ENCODE data around the gene TJP3.

The TJP3 gene

GRCh38 chr19:3690551-3691371, 17.4 kb upstream of the TJP3 start:
- no peak for DNase-seq (ENCODE audit: low read depth)

- DNase-seq (ENCODE audit: low read depth) = no peak
Measured at GRCh38 chr19:3691372-3691716, 16.8 kb upstream of the TJP3 start.

GRCh38 chr19:3691726-3692125, 16.5 kb upstream of the TJP3 start:
- no peak for DNase-seq (ENCODE audit: low read depth)

GRCh38 chr19:3692141-3693024, 15.8 kb upstream of the TJP3 start:
- DNase-seq (ENCODE audit: low read depth) = no peak

- no peak for DNase-seq (ENCODE audit: low read depth)
Measured at GRCh38 chr19:3693025-3693925, 14.9 kb upstream of the TJP3 start.

GRCh38 chr19:3694361-3695123, 13.6 kb upstream of the TJP3 start:
- no peak for DNase-seq (ENCODE audit: low read depth)

- no peak for DNase-seq (ENCODE audit: low read depth)
Measured at GRCh38 chr19:3695124-3695733, 13.0 kb upstream of the TJP3 start.

GRCh38 chr19:3695986-3696659, 12.1 kb upstream of the TJP3 start:
- DNase-seq (ENCODE audit: low read depth) = no peak

- DNase-seq (ENCODE audit: low read depth) = no peak
Measured at GRCh38 chr19:3696660-3696995, 11.6 kb upstream of the TJP3 start.

GRCh38 chr19:3697094-3697493, 11.1 kb upstream of the TJP3 start:
- DNase-seq (ENCODE audit: low read depth) = no peak

GRCh38 chr19:3697671-3698385, 10.4 kb upstream of the TJP3 start:
- DNase-seq (ENCODE audit: low read depth) = no peak

- no peak for DNase-seq (ENCODE audit: low read depth)
Measured at GRCh38 chr19:3698386-3698950, 9.7 kb upstream of the TJP3 start.

- DNase-seq (ENCODE audit: low read depth) = peak; percentile 67
Measured at GRCh38 chr19:3698974-3699740, 9.0 kb upstream of the TJP3 start.

- DNase-seq (ENCODE audit: low read depth) = no peak
Measured at GRCh38 chr19:3699741-3700241, 8.4 kb upstream of the TJP3 start.

- DNase-seq (ENCODE audit: low read depth) = peak; percentile 77
Measured at GRCh38 chr19:3700242-3701032, 7.7 kb upstream of the TJP3 start, which contains the start of gene PIP5K1C. PIP5K1C (minus strand) TSS chr19:3700468; CDS start chr19:3700390, 78 bp downstream.

GRCh38 chr19:3701200-3701599, 7.0 kb upstream of the TJP3 start:
- no peak for DNase-seq (ENCODE audit: low read depth)

GRCh38 chr19:3707868-3708206, 347 bp upstream of the TJP3 start:
- no peak for DNase-seq (ENCODE audit: low read depth)

Data from CMK (cell line).